Measurements from ENCODE around the gene UNC93B1. TPM values are rescaled to one million over a fixed set of nuclear protein-coding genes. Genes with fewer than 3 reads are reported as not detected.
"Not testable (repeated sequence)": the region's sequence is repeated elsewhere in the genome, so short reads cannot be mapped to it uniquely, and the experiment has no call there.

Gene UNC93B1
- total and polyA plus RNA-seq, 2 of the 8 experiments (the other 6 are each of a cell fraction or from before 2014, with no cell fraction given): 18.9 to 34.3 TPM

DNA sequence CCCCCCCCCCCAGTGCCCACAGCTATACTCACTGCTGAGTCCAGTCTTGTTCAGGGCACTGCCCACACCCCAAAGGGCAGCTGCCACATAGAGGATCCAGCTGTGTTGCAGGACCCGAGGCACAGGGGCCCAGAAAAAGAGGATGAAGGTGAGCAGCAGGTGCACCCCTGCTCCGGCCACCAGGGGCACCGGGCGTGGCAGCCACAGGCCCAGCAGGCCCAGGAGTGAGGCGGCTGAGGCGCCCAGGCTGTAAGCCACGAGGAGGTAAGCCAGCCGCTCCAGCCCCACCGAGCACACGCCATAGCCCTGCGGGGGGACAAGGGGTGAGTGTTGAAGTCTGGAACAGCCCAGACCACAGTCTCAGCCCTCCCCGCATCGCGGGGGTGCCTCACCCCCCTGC, 8.3 kb downstream of the UNC93B1 start:
- H4K5ac ChIP-seq (ENCODE audit: insufficient read length, low read depth, low read length); H2AK5ac ChIP-seq (ENCODE audit: low read depth, low read length); H4K8ac ChIP-seq (ENCODE audit: extremely low read depth, insufficient read depth, low read length); H2AFZ ChIP-seq (ENCODE audit: low read length); POLR2A ChIA-PET (ENCODE audit: partially characterized antibody); H3K18ac ChIP-seq (ENCODE audit: extremely low read depth, low read length); H3K36me3 ChIP-seq (ENCODE audit: control insufficient read depth in 2 of 4, insufficient read depth in 4 of 4, low read length in 3 of 4); H3K4ac ChIP-seq (replicated peaks; ENCODE audit: insufficient read length, low read depth, low read length); H3K27me3 ChIP-seq (replicated peaks in 1 of 4; ENCODE audit: control insufficient read depth in 3 of 4, extremely low read depth in 1 of 4, insufficient read depth in 3 of 4, low read length in 3 of 4); H3K79me1 ChIP-seq (ENCODE audit: low read depth, low read length); DNase-seq (ENCODE audit: low read depth in 1 of 2, low spot score in 2 of 2); H2BK120ac ChIP-seq (replicated peaks; ENCODE audit: low read depth, low read length); H3K4me1 ChIP-seq (replicated peaks in 1 of 4; ENCODE audit: control insufficient read depth in 3 of 4, insufficient read depth in 4 of 4, low read length in 3 of 4); H3K14ac ChIP-seq (ENCODE audit: insufficient read length); H2BK20ac ChIP-seq (ENCODE audit: low read length); H3K23me2 ChIP-seq (ENCODE audit: low read depth, low read length); H3K4me2 ChIP-seq (ENCODE audit: insufficient read depth in 1 of 2, low read depth in 2 of 2, low read length in 2 of 2); H2BK12ac ChIP-seq (ENCODE audit: low read depth, low read length); H2BK5ac ChIP-seq (ENCODE audit: low read depth, low read length); H4K20me1 ChIP-seq (replicated peaks in 1 of 2; ENCODE audit: control insufficient read depth in 1 of 2, insufficient read depth in 2 of 2, low read length in 2 of 2); FAIRE-seq; CTCF ChIA-PET (ENCODE audit: partially characterized antibody); H3K79me2 ChIP-seq (ENCODE audit: control insufficient read depth in 1 of 2, insufficient read depth in 2 of 2, low read length in 2 of 2); H3K27ac ChIP-seq (ENCODE audit: low read depth, low read length); H3K56ac ChIP-seq (replicated peaks; ENCODE audit: insufficient read length, low read depth, low read length); H4K91ac ChIP-seq (replicated peaks; ENCODE audit: insufficient read length, low read length); H3K9me3 ChIP-seq (ENCODE audit: insufficient read depth in 2 of 2, low read depth in 1 of 2, low read length in 1 of 2); H3K23ac ChIP-seq (ENCODE audit: insufficient read length); H3K9ac ChIP-seq (replicated peaks in 1 of 4; ENCODE audit: extremely low read depth in 1 of 4, low read depth in 3 of 4, low read length in 3 of 4); H3K4me3 ChIP-seq (ENCODE audit: extremely low read depth in 1 of 4, insufficient read depth in 2 of 4, low read depth in 3 of 4, low read length in 4 of 4); H2BK15ac ChIP-seq (ENCODE audit: low read length): not testable (repeated sequence)
- 86% methylated on average over 14 of the region's 14 CpGs; no CpG with 5 or more reads in 1 of the 2 experiments for WGBS, 2 experiments (ENCODE audit: extremely low coverage in 1 of 2, insufficient coverage in 1 of 2, insufficient read length in 1 of 2, insufficient replicate concordance in 2 of 2, low coverage in 1 of 2, low lambda C conversion rate in 2 of 2, missing lambda C conversion rate in 1 of 2)

DNA sequence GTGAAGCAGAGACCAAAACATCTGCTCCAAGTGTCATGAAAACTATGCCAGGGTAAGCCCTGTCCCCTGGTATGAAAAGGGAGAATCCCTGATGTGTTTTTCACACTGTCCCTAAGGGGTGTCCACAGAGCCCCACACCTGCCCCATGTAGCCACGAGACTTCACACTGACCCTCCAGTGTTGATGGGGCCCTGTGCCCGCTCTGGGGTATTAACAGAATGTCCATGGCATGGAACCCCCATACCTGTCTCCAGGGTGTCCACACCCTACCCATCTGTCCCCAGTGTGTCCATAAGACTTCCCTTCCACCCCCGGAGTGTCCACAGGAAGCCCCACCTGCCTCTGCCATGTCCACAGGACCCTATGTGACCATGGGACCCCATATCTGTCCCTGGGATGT, 8.8 kb downstream of the UNC93B1 start:
- H4K91ac ChIP-seq (replicated peaks; ENCODE audit: insufficient read length, low read length); FAIRE-seq; H3K9me3 ChIP-seq (ENCODE audit: insufficient read depth in 2 of 2, low read depth in 1 of 2, low read length in 1 of 2); H2BK15ac ChIP-seq (ENCODE audit: low read length); H3K18ac ChIP-seq (ENCODE audit: extremely low read depth, low read length); H2BK120ac ChIP-seq (replicated peaks; ENCODE audit: low read depth, low read length); H2AFZ ChIP-seq (ENCODE audit: low read length); H3K4me3 ChIP-seq (ENCODE audit: extremely low read depth in 1 of 4, insufficient read depth in 2 of 4, low read depth in 3 of 4, low read length in 4 of 4); H3K23ac ChIP-seq (ENCODE audit: insufficient read length); H2AK5ac ChIP-seq (ENCODE audit: low read depth, low read length); DNase-seq (ENCODE audit: low read depth in 1 of 2, low spot score in 2 of 2); H4K20me1 ChIP-seq (replicated peaks in 1 of 2; ENCODE audit: control insufficient read depth in 1 of 2, insufficient read depth in 2 of 2, low read length in 2 of 2); H3K27me3 ChIP-seq (replicated peaks in 1 of 4; ENCODE audit: control insufficient read depth in 3 of 4, extremely low read depth in 1 of 4, insufficient read depth in 3 of 4, low read length in 3 of 4); H3K14ac ChIP-seq (ENCODE audit: insufficient read length); H3K4ac ChIP-seq (replicated peaks; ENCODE audit: insufficient read length, low read depth, low read length); H2BK20ac ChIP-seq (ENCODE audit: low read length); H4K8ac ChIP-seq (ENCODE audit: extremely low read depth, insufficient read depth, low read length); POLR2A ChIA-PET (ENCODE audit: partially characterized antibody); H4K5ac ChIP-seq (ENCODE audit: insufficient read length, low read depth, low read length); H2BK5ac ChIP-seq (ENCODE audit: low read depth, low read length); H2BK12ac ChIP-seq (ENCODE audit: low read depth, low read length); H3K23me2 ChIP-seq (ENCODE audit: low read depth, low read length); H3K27ac ChIP-seq (ENCODE audit: low read depth, low read length); H3K4me2 ChIP-seq (ENCODE audit: insufficient read depth in 1 of 2, low read depth in 2 of 2, low read length in 2 of 2); H3K36me3 ChIP-seq (ENCODE audit: control insufficient read depth in 2 of 4, insufficient read depth in 4 of 4, low read length in 3 of 4); H3K9ac ChIP-seq (replicated peaks in 1 of 4; ENCODE audit: extremely low read depth in 1 of 4, low read depth in 3 of 4, low read length in 3 of 4); H3K79me2 ChIP-seq (ENCODE audit: control insufficient read depth in 1 of 2, insufficient read depth in 2 of 2, low read length in 2 of 2); H3K79me1 ChIP-seq (ENCODE audit: low read depth, low read length); H3K56ac ChIP-seq (replicated peaks; ENCODE audit: insufficient read length, low read depth, low read length): not testable (repeated sequence)
- peaks cover 0 to 11% (median 8%) of the 10 kb centered on the region in 4 experiments; a peak in 5 of 7 replicates for H3K4me1 ChIP-seq (replicated peaks in 1 of 4; ENCODE audit: control insufficient read depth in 3 of 4, insufficient read depth in 4 of 4, low read length in 3 of 4)
- CTCF ChIA-PET (ENCODE audit: partially characterized antibody): interaction anchor here (1.8 kb wide), 1 partner anchor 10 kb away, joined by 4 read pairs; no protein-coding TSS in a partner anchor
- 90% methylated on average over 3 of the region's 3 CpGs; no CpG with 5 or more reads in 1 of the 2 experiments for WGBS, 2 experiments (ENCODE audit: extremely low coverage in 1 of 2, insufficient coverage in 1 of 2, insufficient read length in 1 of 2, insufficient replicate concordance in 2 of 2, low coverage in 1 of 2, low lambda C conversion rate in 2 of 2, missing lambda C conversion rate in 1 of 2)

Data from H1 (cell line).